IMR-90 (cell line): ENCODE measurements around the gene NEUROD6. TPM values are rescaled to one million over a fixed set of nuclear protein-coding genes. Genes with fewer than 3 reads are reported as not detected.
A peak's percentile ranks its signal among the peaks of the same experiment; 100 is the strongest.

Source experiments
- ATAC-seq: fragments of 200-7000 bp; cut with Tn5 transposase; 2 replicates; pipeline ENCODE4 v1.9.1; 2020; ENCODE audit warnings: low read depth, mild to moderate bottlenecking, moderate library complexity
- BruUV-seq: library from RNA; stranded (reverse); fragments of 400-500 nt; replicated peaks from 2 replicates; lab custom pipeline; 2021; lab: Mats Ljungman, UMichigan
- CTCF ChIA-PET: fragments of 300-600 bp; formaldehyde crosslinking; extraction: SDS; loops from one replicate; lab custom pipeline; 2021; ENCODE audit warnings: antibody characterized with exemption; lab: Yijun Ruan, JAX
- POLR2A ChIA-PET: fragments of 300-600 bp; sonication (Branson Sonifier 250); formaldehyde crosslinking; loops from one replicate; lab custom pipeline; 2022; ENCODE audit warnings: antibody characterized with exemption; ENCODE audit not compliant: unreplicated experiment; lab: Charles Lee
- DNase-seq: peaks from one replicate; pipeline ENCODE4 v3.0.0; 2013
- H2AFZ ChIP-seq: replicated peaks from 2 replicates; pipeline ENCODE3; 2013; ENCODE audit warnings: low read length, mild to moderate bottlenecking; ENCODE audit not compliant: poor library complexity
- H2AK5ac ChIP-seq: 2 replicates; pipeline ENCODE4 v1.6.1; 2013; ENCODE audit warnings: low read depth, low read length, inconsistent platforms
- H2AK9ac ChIP-seq: replicated peaks from 2 replicates; pipeline ENCODE3; 2013; ENCODE audit warnings: mild to moderate bottlenecking, low read depth, low read length, moderate library complexity; ENCODE audit not compliant: poor library complexity
- H2BK120ac ChIP-seq: 2 replicates; pipeline ENCODE4 v1.6.1; 2013; ENCODE audit warnings: low read depth, low read length, inconsistent platforms
- H2BK15ac ChIP-seq: 3 replicates; pipeline ENCODE4 v1.6.1; 2013; ENCODE audit warnings: low read depth, low read length, inconsistent platforms
- H2BK20ac ChIP-seq: 2 replicates; pipeline ENCODE4 v1.6.1; 2013; ENCODE audit warnings: low read depth, mild to moderate bottlenecking, inconsistent platforms, low read length, moderate library complexity
- H2BK5ac ChIP-seq: 2 replicates; pipeline ENCODE4 v1.6.1; 2013; ENCODE audit warnings: mild to moderate bottlenecking, low read depth, low read length, inconsistent platforms; ENCODE audit not compliant: poor library complexity, severe bottlenecking
- H3K14ac ChIP-seq: replicated peaks from 2 replicates; pipeline ENCODE4 v1.6.1; 2013; ENCODE audit warnings: low read depth, low read length, inconsistent platforms
- H3K18ac ChIP-seq: 2 replicates; pipeline ENCODE4 v1.6.1; 2013; ENCODE audit warnings: low read depth, low read length, control low read depth
- H3K23ac ChIP-seq: 2 replicates; pipeline ENCODE4 v1.6.1; 2013; ENCODE audit warnings: low read depth, low read length, inconsistent platforms
- H3K27ac ChIP-seq: 2 replicates; pipeline ENCODE4 v1.5.1; 2013; ENCODE audit warnings: mild to moderate bottlenecking, control low read depth, low read length; ENCODE audit not compliant: insufficient read depth
- H3K27me3 ChIP-seq: 2 replicates; pipeline ENCODE4 v1.6.1; 2013; ENCODE audit warnings: low read length; ENCODE audit not compliant: control insufficient read depth, insufficient read depth
- H3K36me3 ChIP-seq: 2 replicates; pipeline ENCODE4 v1.6.1; 2013; ENCODE audit warnings: low read length, mixed read lengths; ENCODE audit not compliant: control insufficient read depth, insufficient read depth
- H3K4ac ChIP-seq: 2 replicates; pipeline ENCODE4 v1.6.1; 2013; ENCODE audit warnings: low read depth, low read length, inconsistent platforms
- H3K4me1 ChIP-seq: 2 replicates; pipeline ENCODE4 v1.6.1; 2013; ENCODE audit warnings: low read length, mixed read lengths; ENCODE audit not compliant: control insufficient read depth, insufficient read depth
- H3K4me2 ChIP-seq: 2 replicates; pipeline ENCODE4 v1.6.1; 2013; ENCODE audit warnings: low read depth, mild to moderate bottlenecking, control low read depth, low read length, moderate library complexity
- H3K4me3 ChIP-seq: 2 replicates; pipeline ENCODE4 v1.5.1; 2013; ENCODE audit warnings: low read depth, mild to moderate bottlenecking, control low read depth, low read length, moderate library complexity; ENCODE audit not compliant: insufficient read depth
- H3K56ac ChIP-seq: 2 replicates; pipeline ENCODE4 v1.6.1; 2013; ENCODE audit warnings: low read length, inconsistent platforms; ENCODE audit not compliant: insufficient read depth; ENCODE audit errors: extremely low read depth
- H3K79me1 ChIP-seq, 2 experiments: 2 replicates each; pipeline ENCODE4 v1.6.1; 2013; ENCODE audit warnings: low read length in 2 of 2, inconsistent platforms in 1 of 2, low read depth in 1 of 2
- H3K9ac ChIP-seq: 2 replicates; pipeline ENCODE4 v1.6.1; 2013; ENCODE audit warnings: low read depth, low read length, control low read depth
- H3K9me1 ChIP-seq: 2 replicates; pipeline ENCODE4 v1.6.1; 2013; ENCODE audit warnings: low read length, inconsistent platforms; ENCODE audit not compliant: insufficient read depth
- H3K9me3 ChIP-seq: 2 replicates; pipeline ENCODE4 v1.6.1; 2013; ENCODE audit warnings: low read length; ENCODE audit not compliant: control insufficient read depth, insufficient read depth
- H4K20me1 ChIP-seq: 2 replicates; pipeline ENCODE4 v1.6.1; 2013; ENCODE audit warnings: low read length, inconsistent platforms; ENCODE audit not compliant: insufficient read depth
- H4K5ac ChIP-seq: 2 replicates; pipeline ENCODE4 v1.6.1; 2013; ENCODE audit warnings: mild to moderate bottlenecking, low read depth, low read length, control low read depth
- H4K8ac ChIP-seq, 2 experiments: 2 replicates each; pipeline ENCODE4 v1.6.1; 2013; ENCODE audit warnings: low read depth in 2 of 2, low read length in 2 of 2, control low read depth in 1 of 2, inconsistent platforms in 1 of 2
- H4K91ac ChIP-seq: 2 replicates; pipeline ENCODE4 v1.6.1; 2013; ENCODE audit warnings: low read depth, low read length, inconsistent platforms; ENCODE audit not compliant: insufficient read depth
- CEBPB ChIP-seq: IDR thresholded peaks from 2 replicates; pipeline ENCODE4 v1.6.1; 2012; ENCODE audit warnings: low read depth, low read length, improper control_type of control experiment
- CHD1 ChIP-seq: IDR thresholded peaks from 2 replicates; pipeline ENCODE4 v1.6.1; 2012; ENCODE audit warnings: low read depth, low read length, improper control_type of control experiment
- CTCF ChIP-seq: conservative IDR thresholded peaks from 2 replicates; pipeline ENCODE4 v1.5.1; 2012; ENCODE audit warnings: mild to moderate bottlenecking, low read depth, low read length, improper control_type of control experiment
- FOS ChIP-seq: fragments of 150-350 bp; IDR thresholded peaks from 2 replicates; pipeline ENCODE4 v1.6.1; 2016; ENCODE audit warnings: low read depth, low read length
- MAZ ChIP-seq: IDR thresholded peaks from 2 replicates; pipeline ENCODE4 v1.6.1; 2012; ENCODE audit warnings: low read depth, mild to moderate bottlenecking, low read length, improper control_type of control experiment, moderate library complexity, borderline replicate concordance
- MXI1 ChIP-seq: IDR thresholded peaks from 2 replicates; pipeline ENCODE4 v1.6.1; 2012; ENCODE audit warnings: low read depth, mild to moderate bottlenecking, low read length, moderate library complexity, borderline replicate concordance
- NFE2L2 ChIP-seq: fragments of 150-350 bp; IDR thresholded peaks from 2 replicates; pipeline ENCODE4 v1.6.1; 2016; ENCODE audit warnings: low read depth, mild to moderate bottlenecking, low read length
- RAD21 ChIP-seq: IDR thresholded peaks from 2 replicates; pipeline ENCODE4 v1.6.1; 2012; ENCODE audit warnings: low read length, improper control_type of control experiment
- RFX5 ChIP-seq: IDR thresholded peaks from 2 replicates; pipeline ENCODE4 v1.8.0; 2012; ENCODE audit warnings: low read depth, mild to moderate bottlenecking, low read length, moderate library complexity
- SMC3 ChIP-seq: fragments of 150-350 bp; IDR thresholded peaks from 2 replicates; pipeline ENCODE4 v1.6.1; 2016; ENCODE audit warnings: low read depth, mild to moderate bottlenecking, antibody characterized with exemption, low read length, moderate library complexity
- USF2 ChIP-seq: fragments of 150-350 bp; IDR thresholded peaks from 2 replicates; pipeline ENCODE4 v1.6.1; 2017; ENCODE audit warnings: mild to moderate bottlenecking, antibody characterized with exemption, low read length, low read depth
- WGBS, 2 experiments: methylation state at CpG; one replicate each; pipeline versions ENCODE4 v1.1.5 to v1.1.7; 2013; ENCODE audit warnings: missing lambda C conversion rate in 2 of 2; ENCODE audit not compliant: insufficient read length in 1 of 2; ENCODE audit errors: extremely low coverage in 2 of 2; 5-methylcytosine and 5-hydroxymethylcytosine counted together
- dilution Hi-C: fragments of 300-500 bp; cut with HindIII; formaldehyde crosslinking; loops from one replicate; pipeline ENCODE4 v1.14.3; 2018; ENCODE audit warnings: low sequenced_read_pairs; ENCODE audit not compliant: unreplicated experiment
- in situ Hi-C: fragments of 300-500 bp; cut with MboI; formaldehyde crosslinking; loops from 3 replicates; pipeline ENCODE4 v1.14.3; 2019; ENCODE audit warnings: low sequenced_read_pairs, inconsistent platforms, mixed read lengths
- intact Hi-C: fragments of 100-400 bp; cut with micrococcal nuclease; formaldehyde crosslinking; loops from 2 replicates; pipeline ENCODE4 v1.10.0; 2022
- polyA plus RNA-seq, 3 experiments: library from polyadenylated mRNA; depleted of rRNA; stranded (reverse); fragments of >200 nt; gene quantifications; 2 replicates each; pipeline ENCODE4 v1.2.3, GENCODE V29; 2012; ENCODE audit warnings: low replicate concordance in 1 of 3
- total RNA-seq: library from RNA; depleted of rRNA; stranded (reverse); fragments of >200 nt; gene quantifications from 2 replicates; pipeline ENCODE4 v1.2.3, GENCODE V29; 2012
- TF ChIP-seq, protein P1 (sequence below): fragments of 150-350 bp; IDR thresholded peaks from 2 replicates; pipeline ENCODE4 v1.6.1; 2016; ENCODE audit warnings: low read depth, mild to moderate bottlenecking, low read length, moderate library complexity, borderline replicate concordance

NEUROD6 gene
- total and polyA plus RNA-seq, 2 of the 4 experiments (the other 2 are of a cell fraction) = not detected

DNA sequence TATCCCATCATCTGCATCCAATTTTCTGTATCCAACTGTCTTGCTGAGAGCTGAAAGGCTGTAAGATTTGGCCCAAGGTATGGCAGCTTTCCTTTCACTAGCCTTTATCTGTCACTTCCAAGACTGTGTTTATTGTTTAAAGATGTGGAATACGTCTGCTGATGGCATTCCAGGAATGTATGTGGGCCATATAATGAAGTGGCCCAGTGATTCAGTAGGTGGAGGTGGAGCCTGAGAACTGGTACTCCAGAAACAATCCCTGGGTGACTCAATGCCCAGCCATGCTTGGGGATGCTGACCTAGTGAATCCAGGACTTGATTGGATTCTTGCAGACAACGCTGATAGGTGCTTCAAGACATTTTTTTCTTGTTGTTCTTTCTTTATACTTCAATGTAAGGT is 13.5 kb downstream of the NEUROD6 start:
- Histone ChIP-seq H2AFZ (no peak overlapping the region), H4K5ac (no peak overlapping the region), H3K18ac (no peak overlapping the region), H3K36me3 (no peaks in the 10 kb centered on the region), H3K9me1 (no peaks in the 10 kb centered on the region), H3K4me1 (no peaks in the 10 kb centered on the region), H3K27ac (no peak overlapping the region), H2AK5ac (no peak overlapping the region), H3K23ac (no peak overlapping the region), H4K91ac (no peak overlapping the region), H3K79me1 (no peaks in the 10 kb centered on the region), H2AK9ac (no peak overlapping the region), H3K9ac (no peak overlapping the region), H2BK20ac (no peak overlapping the region), H3K4ac (no peak overlapping the region), H2BK15ac (no peak overlapping the region), H4K20me1 (no peaks in the 10 kb centered on the region), H3K14ac (no peak overlapping the region), H3K4me2 (no peak overlapping the region), H3K9me3 (no peaks in the 10 kb centered on the region), H3K27me3 (no peaks in the 10 kb centered on the region), H2BK5ac (no peak overlapping the region), H4K8ac (no peak overlapping the region), H2BK120ac (no peak overlapping the region), H3K56ac (no peak overlapping the region), H3K4me3 (no peak overlapping the region)
- DNase-seq (peak; percentile 10), ATAC-seq (no peak)
- intact Hi-C loops (no loop called here), dilution Hi-C loops (no loop called here), in situ Hi-C loops (no loop called here)
- ChIA-PET POLR2A (no interaction called here), CTCF (no interaction called here)
- WGBS, 2 experiments = no CpG with 5 or more reads among the region's 2 CpGs
- TF ChIP-seq CHD1 (no peak), MAZ (no peak), NFE2L2 (no peak), RFX5 (no peak), SMC3 (no peak), FOS (no peak), RAD21 (no peak), MXI1 (no peak), CEBPB (no peak), CTCF (no peak), USF2 (no peak)
- TF ChIP-seq, protein P1, sequence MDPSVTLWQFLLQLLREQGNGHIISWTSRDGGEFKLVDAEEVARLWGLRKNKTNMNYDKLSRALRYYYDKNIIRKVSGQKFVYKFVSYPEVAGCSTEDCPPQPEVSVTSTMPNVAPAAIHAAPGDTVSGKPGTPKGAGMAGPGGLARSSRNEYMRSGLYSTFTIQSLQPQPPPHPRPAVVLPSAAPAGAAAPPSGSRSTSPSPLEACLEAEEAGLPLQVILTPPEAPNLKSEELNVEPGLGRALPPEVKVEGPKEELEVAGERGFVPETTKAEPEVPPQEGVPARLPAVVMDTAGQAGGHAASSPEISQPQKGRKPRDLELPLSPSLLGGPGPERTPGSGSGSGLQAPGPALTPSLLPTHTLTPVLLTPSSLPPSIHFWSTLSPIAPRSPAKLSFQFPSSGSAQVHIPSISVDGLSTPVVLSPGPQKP = no peak
- BruUV-seq = no TSS peak
